Forelimb muscle (tissue), 1 donor: ENCODE results near the gene VSIG10L2. TPM values are rescaled to one million over a fixed set of nuclear protein-coding genes. Genes with fewer than 3 reads are reported as not detected.

Experiments used
- DNase-seq: peaks from one replicate; pipeline ENCODE4 v3.0.0-alpha.2; 2013; ENCODE audit warnings: low read depth
- polyA plus RNA-seq: library from polyadenylated mRNA; unstranded; fragments of 120-200 nt; gene quantifications from one replicate; pipeline ENCODE4 v1.2.1, GENCODE V29; 2013; ENCODE audit not compliant: insufficient read length

VSIG10L2 gene
- polyA plus RNA-seq, 1 donor = 0.28 TPM

- no peak for DNase-seq
Measured at GRCh38 chr11:125929445-125930075, 16.3 kb upstream of the VSIG10L2 start.

GRCh38 chr11:125930076-125930450 is 15.8 kb upstream of the VSIG10L2 start:
- no peak for DNase-seq

GRCh38 chr11:125931116-125931515 is 14.7 kb upstream of the VSIG10L2 start:
- DNase-seq = no peak

GRCh38 chr11:125931668-125932067 is 14.2 kb upstream of the VSIG10L2 start:
- no peak for DNase-seq

GRCh38 chr11:125932301-125932700 is 13.5 kb upstream of the VSIG10L2 start:
- DNase-seq = no peak

- no peak for DNase-seq
Measured at GRCh38 chr11:125933030-125933813, 12.6 kb upstream of the VSIG10L2 start.

- no peak for DNase-seq
Measured at GRCh38 chr11:125934473-125934872, 11.4 kb upstream of the VSIG10L2 start.

GRCh38 chr11:125935056-125935455 is 10.8 kb upstream of the VSIG10L2 start:
- no peak for DNase-seq

GRCh38 chr11:125935618-125936199 is 10.1 kb upstream of the VSIG10L2 start:
- DNase-seq = peak; percentile 35

- DNase-seq = no peak
Measured at GRCh38 chr11:125938418-125938817, 7.4 kb upstream of the VSIG10L2 start.

GRCh38 chr11:125939081-125939521 is 6.7 kb upstream of the VSIG10L2 start:
- peak; percentile 56 for DNase-seq

GRCh38 chr11:125940145-125940544 is 5.7 kb upstream of the VSIG10L2 start:
- no peak for DNase-seq

GRCh38 chr11:125941267-125941618 is 4.6 kb upstream of the VSIG10L2 start:
- no peak for DNase-seq

GRCh38 chr11:125941619-125942611 is 3.9 kb upstream of the VSIG10L2 start:
- DNase-seq = peak; percentile 34

- DNase-seq = no peak
Measured at GRCh38 chr11:125942771-125943428, 2.9 kb upstream of the VSIG10L2 start.

GRCh38 chr11:125943661-125944349 is 2.0 kb upstream of the VSIG10L2 start:
- no peak for DNase-seq

- DNase-seq = no peak
Measured at GRCh38 chr11:125944350-125945010, 1.4 kb upstream of the VSIG10L2 start.

- no peak for DNase-seq
Measured at GRCh38 chr11:125945011-125945796, 640 bp upstream of the VSIG10L2 start.

- DNase-seq = no peak
Measured at GRCh38 chr11:125946712-125947418, 1.0 kb downstream of the VSIG10L2 start.
